GM12878 (cell line): ENCODE results near the gene TMEM223.

Experiments
- CREB1 ChIP-seq: IDR thresholded peaks from 2 replicates; pipeline ENCODE4 v1.6.1; 2012; ENCODE audit warnings: low read depth, mild to moderate bottlenecking, inconsistent platforms
- JUNB ChIP-seq: IDR thresholded peaks from 2 replicates; pipeline ENCODE4 v1.6.1; 2016; ENCODE audit warnings: antibody characterized with exemption, mild to moderate bottlenecking
- ZNF384 ChIP-seq: IDR thresholded peaks from 2 replicates; pipeline ENCODE4 v1.6.1; 2012; ENCODE audit warnings: low read depth, mild to moderate bottlenecking, low read length, improper control_type of control experiment, borderline replicate concordance
- TF ChIP-seq, protein P1 (sequence below): IDR thresholded peaks from 2 replicates; pipeline ENCODE4 v1.6.1; 2012; ENCODE audit warnings: low read depth, low read length, improper control_type of control experiment
- TF ChIP-seq, protein P2 (sequence below), 3 experiments: IDR thresholded peaks in 2 of 3; conservative IDR thresholded peaks in 1 of 3; 2 replicates each; pipeline ENCODE4 v1.5.1; 2011; ENCODE audit warnings: low read depth in 3 of 3, low read length in 3 of 3, mild to moderate bottlenecking in 3 of 3, control low read depth in 2 of 3, moderate library complexity in 2 of 3, inconsistent platforms in 1 of 3, mixed read lengths in 1 of 3; ENCODE audit not compliant: control insufficient read depth in 2 of 3, insufficient read depth in 1 of 3; ENCODE audit errors: extremely low read depth in 1 of 3

DNA sequence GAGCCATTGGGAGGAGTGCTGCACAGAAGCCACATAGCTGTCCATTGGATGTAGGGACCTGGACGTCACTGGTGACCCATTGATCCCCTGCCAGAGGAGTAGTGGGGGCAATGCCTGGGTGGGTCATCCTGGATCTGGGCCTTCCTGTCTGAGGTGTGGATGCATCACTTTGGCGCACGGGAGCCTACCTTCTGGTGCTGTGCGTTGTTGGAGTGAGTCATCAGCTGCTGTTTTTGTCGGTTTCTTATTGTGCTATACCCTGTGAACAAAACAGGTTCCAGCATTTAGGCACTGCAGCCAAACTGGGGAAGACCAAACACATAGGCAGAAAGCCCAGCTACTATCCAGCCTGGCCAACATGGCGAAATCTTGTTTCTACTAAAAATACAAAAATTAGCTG, 17.4 kb downstream of the TMEM223 start:
- TF ChIP-seq CREB1, result no peak
- TF ChIP-seq ZNF384, result no peak
- TF ChIP-seq, protein P1, sequence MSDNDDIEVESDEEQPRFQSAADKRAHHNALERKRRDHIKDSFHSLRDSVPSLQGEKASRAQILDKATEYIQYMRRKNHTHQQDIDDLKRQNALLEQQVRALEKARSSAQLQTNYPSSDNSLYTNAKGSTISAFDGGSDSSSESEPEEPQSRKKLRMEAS, result no peak
- no peak for TF ChIP-seq JUNB
- TF ChIP-seq, protein P2, sequence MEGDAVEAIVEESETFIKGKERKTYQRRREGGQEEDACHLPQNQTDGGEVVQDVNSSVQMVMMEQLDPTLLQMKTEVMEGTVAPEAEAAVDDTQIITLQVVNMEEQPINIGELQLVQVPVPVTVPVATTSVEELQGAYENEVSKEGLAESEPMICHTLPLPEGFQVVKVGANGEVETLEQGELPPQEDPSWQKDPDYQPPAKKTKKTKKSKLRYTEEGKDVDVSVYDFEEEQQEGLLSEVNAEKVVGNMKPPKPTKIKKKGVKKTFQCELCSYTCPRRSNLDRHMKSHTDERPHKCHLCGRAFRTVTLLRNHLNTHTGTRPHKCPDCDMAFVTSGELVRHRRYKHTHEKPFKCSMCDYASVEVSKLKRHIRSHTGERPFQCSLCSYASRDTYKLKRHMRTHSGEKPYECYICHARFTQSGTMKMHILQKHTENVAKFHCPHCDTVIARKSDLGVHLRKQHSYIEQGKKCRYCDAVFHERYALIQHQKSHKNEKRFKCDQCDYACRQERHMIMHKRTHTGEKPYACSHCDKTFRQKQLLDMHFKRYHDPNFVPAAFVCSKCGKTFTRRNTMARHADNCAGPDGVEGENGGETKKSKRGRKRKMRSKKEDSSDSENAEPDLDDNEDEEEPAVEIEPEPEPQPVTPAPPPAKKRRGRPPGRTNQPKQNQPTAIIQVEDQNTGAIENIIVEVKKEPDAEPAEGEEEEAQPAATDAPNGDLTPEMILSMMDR (IDR thresholded peaks at IDR 0.05 in 2 of 3, conservative IDR thresholded peaks at IDR 0.05 in 1 of 3; ENCODE audit: control insufficient read depth in 2 of 3, extremely low read depth in 1 of 3, insufficient read depth in 1 of 3, low read depth in 3 of 3, low read length in 3 of 3), result no peak
